HL-60 (cell line): ENCODE results near the gene RILPL1.

Source experiments
- CTCF ChIP-seq: IDR thresholded peaks from one replicate; pipeline ENCODE4 v1.5.1; 2011; ENCODE audit warnings: low read length, control low read depth, inconsistent platforms; ENCODE audit not compliant: insufficient read depth
- POLR2AphosphoS5 ChIP-seq: IDR thresholded peaks from 2 replicates; pipeline ENCODE4 v1.6.1; 2012; ENCODE audit warnings: low read depth

- no peak for TF ChIP-seq CTCF
- no peak for TF ChIP-seq POLR2AphosphoS5
Observed at GRCh38 chr12:123435636-123436016, 97.9 kb downstream of the RILPL1 start.
